Measurements from ENCODE around the gene HNF1A. TPM values are rescaled to one million over a fixed set of nuclear protein-coding genes. Genes with fewer than 3 reads are reported as not detected.

The HNF1A gene
- total and polyA plus RNA-seq, 2 donors (not counting 1 experiment from before 2014, with no cell fraction given), result not detected

DNA sequence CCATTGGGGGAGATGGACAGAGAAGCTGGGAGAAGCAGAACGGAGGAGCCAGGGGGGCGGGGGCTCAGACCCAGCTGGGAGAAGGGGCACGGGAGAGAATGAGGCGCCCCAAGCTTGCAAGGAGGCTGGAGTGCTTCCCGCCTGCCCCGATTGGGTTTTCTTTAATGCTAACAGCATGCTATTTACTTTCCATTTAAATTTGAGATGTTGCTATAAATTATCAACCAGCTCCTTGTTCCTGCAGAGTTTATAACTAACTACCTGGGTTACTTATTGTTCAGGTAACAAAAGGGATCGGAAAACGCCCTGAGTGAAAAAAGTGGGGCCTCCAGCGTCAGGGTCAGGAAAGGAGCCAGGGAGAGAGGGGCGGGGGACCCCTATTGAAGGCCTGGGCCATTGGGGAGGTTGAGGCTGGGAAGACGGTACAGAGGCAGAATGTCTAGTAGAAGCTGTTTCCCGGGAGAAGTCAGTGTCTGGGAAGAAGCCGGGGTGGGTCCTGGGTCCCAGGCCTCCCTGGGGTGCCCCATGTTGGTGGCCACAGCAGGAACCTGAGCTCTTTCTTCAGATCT is 2.5 kb downstream of the HNF1A start:
- Mint-ChIP-seq H3K9me3 (ENCODE audit: insufficient read depth) (no peaks in the 10 kb centered on the region), H3K4me1 (no peaks in the 10 kb centered on the region), H3K27ac (no peak overlapping the region), H3K27me3 (no peaks in the 10 kb centered on the region), H3K4me3 (no peak overlapping the region)
- H3K27me3 ChIP-seq (replicated peaks in 1 of 4; ENCODE audit: control extremely low read depth in 1 of 4, control insufficient read depth in 3 of 4, insufficient read depth in 4 of 4, low read length in 3 of 4), result no peaks in the 10 kb centered on the region
- no peak overlapping the region for H3K4me2 ChIP-seq (replicated peaks; ENCODE audit: low read depth, low read length, poor library complexity, severe bottlenecking)
- ATAC-seq (ENCODE audit: low read depth) (no peak), DNase-seq (no peak)
- H3K9me3 ChIP-seq (ENCODE audit: control extremely low read depth in 1 of 3, control insufficient read depth in 2 of 3, insufficient read depth in 1 of 3, low read length in 2 of 3), result no peaks in the 10 kb centered on the region
- no peaks in the 10 kb centered on the region for H3K79me2 ChIP-seq (ENCODE audit: control insufficient read depth, insufficient read depth, low read length)
- H4K20me1 ChIP-seq (ENCODE audit: control insufficient read depth, insufficient read depth, low read length, poor library complexity, severe bottlenecking), result no peaks in the 10 kb centered on the region
- ChIA-PET POLR2A (interaction anchor here (0.6 kb wide), 1 partner anchor 51 kb away, joined by 3 read pairs; no protein-coding TSS in a partner anchor), CTCF (interaction anchor here (1.6 kb wide), 1 partner anchor 9 kb away, joined by 9 read pairs; no protein-coding TSS in a partner anchor)
- H2AFZ ChIP-seq (ENCODE audit: insufficient read depth, low read depth, low read length, poor library complexity, severe bottlenecking), result no peak overlapping the region
- no peak overlapping the region for H3K4me3 ChIP-seq (ENCODE audit: control extremely low read depth in 1 of 5, extremely low read depth in 1 of 5, insufficient read depth in 1 of 5, low read depth in 2 of 5, low read length in 4 of 5)
- WGBS (ENCODE audit: insufficient coverage), result 88% methylated on average over 6 of the region's 13 CpGs
- H3K36me3 ChIP-seq (replicated peaks in 1 of 2; ENCODE audit: control extremely low read depth in 1 of 2, control insufficient read depth in 1 of 2, extremely low read depth in 1 of 2, insufficient read depth in 2 of 2, low read length in 1 of 2), result no peaks in the 10 kb centered on the region
- H3K27ac ChIP-seq (ENCODE audit: low read length in 2 of 2), result no peak overlapping the region
- intact Hi-C loops (cut with micrococcal nuclease), result no loop called here
- H3K9ac ChIP-seq (ENCODE audit: low read length), result no peak overlapping the region
- TF ChIP-seq, protein P1, sequence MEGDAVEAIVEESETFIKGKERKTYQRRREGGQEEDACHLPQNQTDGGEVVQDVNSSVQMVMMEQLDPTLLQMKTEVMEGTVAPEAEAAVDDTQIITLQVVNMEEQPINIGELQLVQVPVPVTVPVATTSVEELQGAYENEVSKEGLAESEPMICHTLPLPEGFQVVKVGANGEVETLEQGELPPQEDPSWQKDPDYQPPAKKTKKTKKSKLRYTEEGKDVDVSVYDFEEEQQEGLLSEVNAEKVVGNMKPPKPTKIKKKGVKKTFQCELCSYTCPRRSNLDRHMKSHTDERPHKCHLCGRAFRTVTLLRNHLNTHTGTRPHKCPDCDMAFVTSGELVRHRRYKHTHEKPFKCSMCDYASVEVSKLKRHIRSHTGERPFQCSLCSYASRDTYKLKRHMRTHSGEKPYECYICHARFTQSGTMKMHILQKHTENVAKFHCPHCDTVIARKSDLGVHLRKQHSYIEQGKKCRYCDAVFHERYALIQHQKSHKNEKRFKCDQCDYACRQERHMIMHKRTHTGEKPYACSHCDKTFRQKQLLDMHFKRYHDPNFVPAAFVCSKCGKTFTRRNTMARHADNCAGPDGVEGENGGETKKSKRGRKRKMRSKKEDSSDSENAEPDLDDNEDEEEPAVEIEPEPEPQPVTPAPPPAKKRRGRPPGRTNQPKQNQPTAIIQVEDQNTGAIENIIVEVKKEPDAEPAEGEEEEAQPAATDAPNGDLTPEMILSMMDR (IDR thresholded peaks at IDR 0.05), result no peak
- no peak for TF ChIP-seq EZH2 (IDR thresholded peaks at IDR 0.05; ENCODE audit: borderline replicate concordance, insufficient read depth, low read depth, low read length, poor library complexity, severe bottlenecking)
- H3K4me1 ChIP-seq (ENCODE audit: control insufficient read depth in 2 of 2, insufficient read depth in 2 of 2, low read length in 2 of 2), result no peaks in the 10 kb centered on the region

DNA sequence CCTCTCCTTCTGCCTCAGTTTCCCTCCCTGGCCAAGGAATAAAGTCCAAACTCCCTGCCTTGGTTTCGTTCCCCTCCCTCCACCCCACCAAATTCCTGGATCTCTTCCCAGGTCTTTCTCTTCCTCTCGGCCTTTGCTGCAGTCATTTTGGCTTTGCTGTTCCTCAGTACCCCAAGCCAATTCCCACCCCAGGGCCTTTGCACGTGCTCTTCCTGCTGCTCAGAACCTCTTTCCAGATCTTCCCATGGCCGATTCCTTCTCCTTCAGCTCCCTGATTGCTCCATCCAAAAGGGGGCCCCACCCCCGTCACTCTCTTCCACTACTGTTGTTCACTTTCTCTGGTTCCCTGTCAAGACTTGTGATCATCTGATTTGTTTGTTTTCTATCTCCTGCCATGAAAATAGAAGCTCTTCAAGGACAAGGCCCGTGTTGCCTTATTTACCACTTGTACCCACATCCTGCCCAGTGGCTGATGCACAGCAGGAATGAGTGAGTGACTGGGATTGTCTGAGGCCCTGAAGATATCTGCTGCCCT is 3.1 kb downstream of the HNF1A start:
- 77% methylated on average over 5 of the region's 6 CpGs for WGBS (ENCODE audit: insufficient coverage)
- intact Hi-C loops (cut with micrococcal nuclease), result no loop called here
- Histone ChIP-seq H2AFZ (ENCODE audit: insufficient read depth, low read depth, low read length, poor library complexity, severe bottlenecking) (no peak overlapping the region), H3K4me2 (replicated peaks; ENCODE audit: low read depth, low read length, poor library complexity, severe bottlenecking) (no peak overlapping the region), H3K79me2 (ENCODE audit: control insufficient read depth, insufficient read depth, low read length) (no peaks in the 10 kb centered on the region), H3K36me3 (replicated peaks in 1 of 2; ENCODE audit: control extremely low read depth in 1 of 2, control insufficient read depth in 1 of 2, extremely low read depth in 1 of 2, insufficient read depth in 2 of 2, low read length in 1 of 2) (no peaks in the 10 kb centered on the region), H3K9me3 (ENCODE audit: control extremely low read depth in 1 of 3, control insufficient read depth in 2 of 3, insufficient read depth in 1 of 3, low read length in 2 of 3) (no peaks in the 10 kb centered on the region), H3K27ac (ENCODE audit: low read length in 2 of 2) (no peak overlapping the region), H3K4me1 (ENCODE audit: control insufficient read depth in 2 of 2, insufficient read depth in 2 of 2, low read length in 2 of 2) (no peaks in the 10 kb centered on the region), H3K27me3 (replicated peaks in 1 of 4; ENCODE audit: control extremely low read depth in 1 of 4, control insufficient read depth in 3 of 4, insufficient read depth in 4 of 4, low read length in 3 of 4) (no peaks in the 10 kb centered on the region), H3K9ac (ENCODE audit: low read length) (no peak overlapping the region), H3K4me3 (ENCODE audit: control extremely low read depth in 1 of 5, extremely low read depth in 1 of 5, insufficient read depth in 1 of 5, low read depth in 2 of 5, low read length in 4 of 5) (no peak overlapping the region), H4K20me1 (ENCODE audit: control insufficient read depth, insufficient read depth, low read length, poor library complexity, severe bottlenecking) (no peaks in the 10 kb centered on the region)
- ChIA-PET POLR2A (no interaction called here), CTCF (interaction anchor here (1.6 kb wide), 1 partner anchor 9 kb away, joined by 9 read pairs; no protein-coding TSS in a partner anchor)
- Mint-ChIP-seq H3K27me3 (no peaks in the 10 kb centered on the region), H3K27ac (no peak overlapping the region), H3K4me3 (no peak overlapping the region), H3K4me1 (no peaks in the 10 kb centered on the region), H3K9me3 (ENCODE audit: insufficient read depth) (no peaks in the 10 kb centered on the region)
- no peak for TF ChIP-seq EZH2 (IDR thresholded peaks at IDR 0.05; ENCODE audit: borderline replicate concordance, insufficient read depth, low read depth, low read length, poor library complexity, severe bottlenecking)
- TF ChIP-seq, protein P1 (IDR thresholded peaks at IDR 0.05), result no peak
- ATAC-seq (ENCODE audit: low read depth) (no peak), DNase-seq (no peak)
